Stimulated activated CD8-positive, alpha-beta memory T cell treated with anti-CD3 and anti-CD28 coated beads, Interleukin-2, amount 100 ng/mL, for 1 hour (primary cell): ENCODE measurements around the gene RAB22A.
"Not testable (repeated sequence)": the region's sequence is repeated elsewhere in the genome, so short reads cannot be mapped to it uniquely, and the experiment has no call there.

Experiments
- DNase-seq, 2 donors: peaks; one replicate each; pipeline ENCODE4 v3.0.0-alpha.2; 2020; ENCODE audit warnings: low read depth in 2 of 2

The RAB22A gene

GRCh38 chr20:58342104-58342945 lies 32.8 kb downstream of the RAB22A start:
- no peak for DNase-seq

GRCh38 chr20:58344741-58345140 lies 35.2 kb downstream of the RAB22A start:
- DNase-seq, result no peak

GRCh38 chr20:58349570-58349969 lies 40.1 kb downstream of the RAB22A start:
- DNase-seq, result no peak

- no peak for DNase-seq
Observed at GRCh38 chr20:58352468-58352867, 43.0 kb downstream of the RAB22A start.

GRCh38 chr20:58359441-58359840 lies 49.9 kb downstream of the RAB22A start:
- DNase-seq, result no peak

GRCh38 chr20:58360936-58361335 lies 51.4 kb downstream of the RAB22A start:
- no peak for DNase-seq

- no peak for DNase-seq
Observed at GRCh38 chr20:58361481-58362205, 52.1 kb downstream of the RAB22A start.

- no peak for DNase-seq
Observed at GRCh38 chr20:58362206-58362516, 52.6 kb downstream of the RAB22A start.

- DNase-seq, result no peak
Observed at GRCh38 chr20:58362970-58363369, 53.5 kb downstream of the RAB22A start.

- no peak for DNase-seq
Observed at GRCh38 chr20:58366866-58367265, 57.4 kb downstream of the RAB22A start.

- no peak for DNase-seq
Observed at GRCh38 chr20:58372806-58373205, 63.3 kb downstream of the RAB22A start.

GRCh38 chr20:58373296-58373695 lies 63.8 kb downstream of the RAB22A start:
- not testable (repeated sequence) for DNase-seq

GRCh38 chr20:58374027-58374850 lies 64.7 kb downstream of the RAB22A start:
- no peak for DNase-seq

GRCh38 chr20:58374906-58375758 lies 65.6 kb downstream of the RAB22A start:
- DNase-seq, result no peak

- DNase-seq, result no peak
Observed at GRCh38 chr20:58375759-58376352, 66.3 kb downstream of the RAB22A start.

GRCh38 chr20:58377017-58377416 lies 67.5 kb downstream of the RAB22A start:
- no peak for DNase-seq

- DNase-seq, result no peak
Observed at GRCh38 chr20:58377766-58378401, 68.4 kb downstream of the RAB22A start.

GRCh38 chr20:58378704-58379103 lies 69.2 kb downstream of the RAB22A start:
- DNase-seq, result no peak

- DNase-seq, result no peak
Observed at GRCh38 chr20:58381627-58382026, 72.1 kb downstream of the RAB22A start.

GRCh38 chr20:58382096-58382495 lies 72.6 kb downstream of the RAB22A start:
- DNase-seq, result no peak

GRCh38 chr20:58384821-58385220 lies 75.3 kb downstream of the RAB22A start:
- DNase-seq, result no peak
